Activated CD4-positive, alpha-beta T cell treated with anti-CD3 and anti-CD28 coated beads, Interleukin-2, amount 10 ng/mL, durations not matched to agents 24 days and 14 days (primary cell): ENCODE data around the gene WIPF1. TPM values are rescaled to one million over a fixed set of nuclear protein-coding genes. Genes with fewer than 3 reads are reported as not detected.

ENCODE experiments used
- DNase-seq: peaks from one replicate; pipeline ENCODE4 v3.0.0; 2022
- H3K27ac Mint-ChIP-seq: one replicate; pipeline ENCODE4 v1.8.0; 2022; ENCODE audit warnings: mild to moderate bottlenecking, mixed read lengths
- H3K27me3 Mint-ChIP-seq: one replicate; pipeline ENCODE4 v1.8.0; 2022; ENCODE audit warnings: mixed read lengths
- H3K36me3 Mint-ChIP-seq: one replicate; pipeline ENCODE4 v1.8.0; 2022; ENCODE audit warnings: low read depth, mild to moderate bottlenecking, mixed read lengths
- H3K4me1 Mint-ChIP-seq: one replicate; pipeline ENCODE4 v1.8.0; 2021; ENCODE audit warnings: mixed read lengths
- H3K4me3 Mint-ChIP-seq: one replicate; pipeline ENCODE4 v1.8.0; 2022; ENCODE audit warnings: mild to moderate bottlenecking, moderate library complexity, mixed read lengths
- H3K9me3 Mint-ChIP-seq: one replicate; pipeline ENCODE4 v1.8.0; 2021; ENCODE audit warnings: mixed read lengths
- intact Hi-C: fragments of 100-400 bp; cut with micrococcal nuclease; formaldehyde crosslinking; loops from one replicate; pipeline ENCODE4 v1.15.1; 2023
- total RNA-seq: library from RNA; stranded (reverse); gene quantifications from 2 replicates; pipeline ENCODE4 v1.2.3, GENCODE V29; 2022

Gene WIPF1
- total RNA-seq, 1 donor from 2014 or later: 280 TPM

GRCh38 chr2:174570318-174570958, 27.2 kb downstream of the WIPF1 start:
- intact Hi-C loops: loop anchor here (10.0 kb wide), 1 partner anchor 434 kb away; the partner anchor contains the start of gene CHN1
- peaks cover 86% of the 10 kb centered on the region for H3K36me3 Mint-ChIP-seq
- H3K27ac Mint-ChIP-seq: peak overlapping the region; percentile 51
- no peak for DNase-seq
- H3K4me3 Mint-ChIP-seq: no peak overlapping the region
- H3K9me3 Mint-ChIP-seq: no peaks in the 10 kb centered on the region
- H3K27me3 Mint-ChIP-seq: no peaks in the 10 kb centered on the region
- peaks cover 57% of the 10 kb centered on the region for H3K4me1 Mint-ChIP-seq

- intact Hi-C loops: loop anchor here (5.0 to 10.0 kb wide), 2 partner anchors 77 to 435 kb away; partner anchors contain the start of gene CHN1
- Mint-ChIP-seq H3K27ac (peak overlapping the region; percentile 58), H3K36me3 (peaks cover 85% of the 10 kb centered on the region), H3K9me3 (no peaks in the 10 kb centered on the region), H3K4me3 (no peak overlapping the region), H3K4me1 (peaks cover 52% of the 10 kb centered on the region), H3K27me3 (no peaks in the 10 kb centered on the region)
- no peak for DNase-seq
These were observed 27.9 kb downstream of the WIPF1 start for GRCh38 chr2:174569678-174570077.

DNA sequence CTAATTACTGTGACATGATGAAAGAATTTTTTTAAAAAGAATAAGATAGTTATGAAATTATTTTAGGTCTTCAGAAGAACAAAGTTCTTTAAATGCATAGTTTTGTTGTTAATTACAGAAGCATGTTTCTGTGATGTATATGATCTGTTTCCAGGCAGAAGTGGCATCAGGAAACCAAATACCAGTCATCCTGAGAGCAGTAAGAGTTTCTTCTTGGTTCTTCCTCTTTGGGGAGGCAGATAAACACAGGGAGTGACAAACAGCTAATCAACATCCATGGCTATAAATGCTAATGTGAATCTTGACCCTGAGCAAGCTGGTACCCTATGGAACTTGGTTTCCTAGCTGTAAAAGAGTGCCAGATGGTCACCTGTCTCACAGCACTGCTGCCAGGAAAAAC, 29.2 kb downstream of the WIPF1 start:
- Mint-ChIP-seq H3K27me3 (no peaks in the 10 kb centered on the region), H3K4me1 (peaks cover 43% of the 10 kb centered on the region), H3K4me3 (no peak overlapping the region), H3K36me3 (peaks cover 81% of the 10 kb centered on the region), H3K9me3 (no peaks in the 10 kb centered on the region), H3K27ac (peak overlapping the region; percentile 40)
- intact Hi-C loops: loop anchor here (5.0 kb wide), 1 partner anchor 76 kb away; no protein-coding TSS in a partner anchor
- no peak for DNase-seq

GRCh38 chr2:174566871-174567270, 30.7 kb downstream of the WIPF1 start:
- no peaks in the 10 kb centered on the region for H3K9me3 Mint-ChIP-seq
- no peak for DNase-seq
- peaks cover 32% of the 10 kb centered on the region for H3K4me1 Mint-ChIP-seq
- intact Hi-C loops: loop anchor here (5.0 kb wide), 1 partner anchor 75 kb away; no protein-coding TSS in a partner anchor
- no peaks in the 10 kb centered on the region for H3K27me3 Mint-ChIP-seq
- H3K36me3 Mint-ChIP-seq: peaks cover 81% of the 10 kb centered on the region
- H3K27ac Mint-ChIP-seq: peak overlapping the region; percentile 19
- H3K4me3 Mint-ChIP-seq: no peak overlapping the region

- no peak for DNase-seq
- Mint-ChIP-seq H3K4me1 (peaks cover 14% of the 10 kb centered on the region), H3K4me3 (no peak overlapping the region), H3K27me3 (no peaks in the 10 kb centered on the region), H3K9me3 (no peaks in the 10 kb centered on the region), H3K27ac (no peak overlapping the region), H3K36me3 (peaks cover 67% of the 10 kb centered on the region)
- intact Hi-C loops: no loop called here
These were observed 33.9 kb downstream of the WIPF1 start for GRCh38 chr2:174563530-174564282.

- no peaks in the 10 kb centered on the region for H3K9me3 Mint-ChIP-seq
- H3K27ac Mint-ChIP-seq: no peak overlapping the region
- H3K4me1 Mint-ChIP-seq: peaks cover 7% of the 10 kb centered on the region
- H3K36me3 Mint-ChIP-seq: peaks cover 58% of the 10 kb centered on the region
- DNase-seq: no peak
- intact Hi-C loops: no loop called here
- no peak overlapping the region for H3K4me3 Mint-ChIP-seq
- no peaks in the 10 kb centered on the region for H3K27me3 Mint-ChIP-seq
These were observed 35.6 kb downstream of the WIPF1 start for GRCh38 chr2:174561972-174562370.

DNA sequence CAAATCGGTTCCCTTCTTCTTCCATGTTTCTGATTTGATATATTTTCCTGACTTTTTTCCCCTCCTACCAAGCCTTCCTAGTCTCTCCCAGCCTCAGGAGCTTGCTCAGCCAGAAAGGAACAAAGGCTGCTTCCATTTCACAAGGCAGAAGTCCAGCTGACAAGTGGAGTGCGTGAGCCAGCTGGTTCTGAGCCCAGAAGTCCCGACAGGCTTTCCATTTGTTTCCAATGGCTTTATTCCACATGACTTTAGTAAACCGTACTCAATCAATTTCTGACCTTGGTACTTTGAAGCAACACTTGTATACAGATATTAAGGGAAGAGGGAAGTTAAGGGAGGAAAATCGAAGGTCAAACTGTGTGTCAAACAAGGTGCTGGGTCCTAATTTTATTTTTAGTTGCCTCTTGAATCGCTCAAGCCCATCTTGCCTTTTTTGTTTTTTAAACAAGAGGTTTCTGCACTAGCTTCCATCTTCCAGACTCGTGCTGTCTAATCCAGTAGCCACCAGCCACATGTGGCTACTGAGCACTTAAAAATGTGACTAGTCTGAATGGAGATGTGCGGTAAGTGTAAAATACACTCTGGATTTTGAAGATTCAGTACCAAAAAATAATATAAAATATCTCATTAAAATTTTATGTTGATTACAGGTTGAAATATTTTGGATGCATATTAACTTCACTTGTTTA, 36.2 kb downstream of the WIPF1 start:
- intact Hi-C loops: no loop called here
- Mint-ChIP-seq H3K27ac (peak overlapping the region; percentile 25), H3K36me3 (peaks cover 54% of the 10 kb centered on the region)

DNA sequence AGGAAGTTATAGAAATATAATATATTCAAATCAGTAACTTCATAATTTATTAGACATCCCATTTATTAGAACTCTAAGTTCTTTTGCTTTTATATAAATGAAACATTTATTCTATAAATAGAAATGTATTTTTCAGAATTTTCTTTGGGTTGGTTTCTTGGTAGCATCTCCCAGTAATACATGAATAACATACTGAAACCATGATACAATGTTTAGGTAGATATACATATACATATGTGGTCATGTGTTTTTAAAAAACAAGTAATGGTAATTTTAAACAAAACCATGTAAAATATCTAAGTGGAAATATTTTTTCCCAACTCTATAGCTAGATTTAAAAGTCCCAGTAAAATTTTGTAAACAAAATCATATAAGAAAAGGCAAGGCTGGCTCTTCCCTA, 36.9 kb downstream of the WIPF1 start:
- no peak overlapping the region for H3K27ac Mint-ChIP-seq
- peaks cover 13% of the 10 kb centered on the region for H3K4me1 Mint-ChIP-seq
- intact Hi-C loops: no loop called here
- H3K27me3 Mint-ChIP-seq: no peaks in the 10 kb centered on the region
- H3K4me3 Mint-ChIP-seq: no peak overlapping the region
- H3K36me3 Mint-ChIP-seq: peaks cover 57% of the 10 kb centered on the region
- H3K9me3 Mint-ChIP-seq: no peaks in the 10 kb centered on the region
- DNase-seq: no peak

More for the DNA sequence above, 36.2 kb downstream of the WIPF1 start:
- peaks cover 7% of the 10 kb centered on the region for H3K4me1 Mint-ChIP-seq
- no peak for DNase-seq
- H3K27me3 Mint-ChIP-seq: no peaks in the 10 kb centered on the region
- no peak overlapping the region for H3K4me3 Mint-ChIP-seq
- no peaks in the 10 kb centered on the region for H3K9me3 Mint-ChIP-seq

DNA sequence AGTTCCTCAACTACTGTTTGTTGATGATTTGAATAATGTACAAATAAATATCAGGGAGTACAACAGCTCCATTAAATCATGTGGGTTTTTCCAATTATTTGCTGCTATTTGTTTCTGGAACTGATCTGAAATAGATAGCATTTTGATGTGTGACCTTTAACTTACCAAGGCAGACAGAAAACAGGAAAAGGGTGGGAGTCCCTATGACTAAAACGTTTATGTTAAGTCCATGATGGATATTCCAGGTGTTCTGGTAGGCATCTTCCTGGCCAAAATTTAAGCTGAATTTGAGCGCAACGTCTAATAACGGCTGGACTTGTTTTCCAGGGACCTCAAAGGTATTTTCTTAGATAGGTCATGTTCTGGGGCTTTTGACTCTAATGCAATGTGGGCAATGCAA, 41.6 kb downstream of the WIPF1 start:
- peaks cover 31% of the 10 kb centered on the region for H3K4me1 Mint-ChIP-seq
- peaks cover 31% of the 10 kb centered on the region for H3K36me3 Mint-ChIP-seq
- H3K9me3 Mint-ChIP-seq: no peaks in the 10 kb centered on the region
- DNase-seq: no peak
- no peak overlapping the region for H3K4me3 Mint-ChIP-seq
- H3K27me3 Mint-ChIP-seq: no peaks in the 10 kb centered on the region
- intact Hi-C loops: no loop called here
- peak overlapping the region; percentile 52 for H3K27ac Mint-ChIP-seq

DNA sequence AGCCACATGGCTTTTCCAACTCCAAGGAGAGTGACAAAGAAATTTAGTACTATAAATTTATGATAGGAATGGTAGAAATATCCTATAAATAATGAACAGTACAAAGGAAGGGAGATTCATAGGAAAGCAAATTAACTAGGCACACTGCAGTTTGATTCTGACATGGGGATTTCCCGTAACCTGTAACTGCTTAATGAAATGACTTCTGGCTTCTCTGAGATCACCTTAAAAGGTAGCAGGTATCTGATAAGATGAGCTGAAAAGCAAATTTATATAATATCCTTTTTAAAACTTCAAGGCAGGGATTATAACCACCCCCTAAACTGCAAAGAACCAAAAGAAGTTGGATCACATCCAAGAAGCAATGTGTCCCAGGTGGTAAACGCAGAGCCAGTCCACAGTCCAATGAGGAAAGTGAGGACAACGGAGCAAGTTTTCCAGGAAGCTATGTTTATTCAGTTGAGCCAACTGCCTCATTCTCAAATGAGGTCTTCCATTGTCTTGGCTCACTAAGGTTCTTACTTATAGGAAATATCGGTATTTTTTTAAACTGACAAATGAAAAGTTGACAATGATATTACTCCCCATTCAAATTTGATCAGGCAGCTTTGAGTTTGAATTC, 43.0 kb downstream of the WIPF1 start:
- no peak for DNase-seq
- H3K36me3 Mint-ChIP-seq: peaks cover 26% of the 10 kb centered on the region
- H3K4me1 Mint-ChIP-seq: peaks cover 29% of the 10 kb centered on the region
- no peak overlapping the region for H3K27ac Mint-ChIP-seq
- H3K9me3 Mint-ChIP-seq: no peaks in the 10 kb centered on the region
- no peaks in the 10 kb centered on the region for H3K27me3 Mint-ChIP-seq
- intact Hi-C loops: no loop called here
- H3K4me3 Mint-ChIP-seq: no peak overlapping the region

GRCh38 chr2:174553811-174554493, 43.7 kb downstream of the WIPF1 start:
- intact Hi-C loops: no loop called here
- Mint-ChIP-seq H3K36me3 (peaks cover 23% of the 10 kb centered on the region), H3K4me1 (peaks cover 29% of the 10 kb centered on the region), H3K4me3 (no peak overlapping the region), H3K9me3 (no peaks in the 10 kb centered on the region), H3K27ac (peak overlapping the region; percentile 61), H3K27me3 (no peaks in the 10 kb centered on the region)
- no peak for DNase-seq

GRCh38 chr2:174552880-174553279, 44.7 kb downstream of the WIPF1 start:
- no peak overlapping the region for H3K4me3 Mint-ChIP-seq
- no peak overlapping the region for H3K27ac Mint-ChIP-seq
- H3K4me1 Mint-ChIP-seq: peaks cover 29% of the 10 kb centered on the region
- no peaks in the 10 kb centered on the region for H3K27me3 Mint-ChIP-seq
- H3K36me3 Mint-ChIP-seq: peaks cover 16% of the 10 kb centered on the region
- intact Hi-C loops: no loop called here
- H3K9me3 Mint-ChIP-seq: no peaks in the 10 kb centered on the region
- DNase-seq: no peak

- H3K4me3 Mint-ChIP-seq: no peak overlapping the region
- peaks cover 14% of the 10 kb centered on the region for H3K36me3 Mint-ChIP-seq
- H3K27ac Mint-ChIP-seq: no peak overlapping the region
- H3K27me3 Mint-ChIP-seq: no peaks in the 10 kb centered on the region
- H3K9me3 Mint-ChIP-seq: no peaks in the 10 kb centered on the region
- intact Hi-C loops: no loop called here
- H3K4me1 Mint-ChIP-seq: peaks cover 29% of the 10 kb centered on the region
- DNase-seq: no peak
These were observed 45.9 kb downstream of the WIPF1 start for GRCh38 chr2:174551697-174552096.
